Glomerular endothelial cell (primary cell): ENCODE measurements around the gene CARD9. TPM values are rescaled to one million over a fixed set of nuclear protein-coding genes. Genes with fewer than 3 reads are reported as not detected.
"Not testable (repeated sequence)": the region's sequence is repeated elsewhere in the genome, so short reads cannot be mapped to it uniquely, and the experiment has no call there.

ENCODE experiments used
- DNase-seq: peaks from one replicate; pipeline ENCODE4 v3.0.0-alpha.2; 2011; ENCODE audit warnings: low read depth, low spot score; ENCODE audit errors: extremely low read depth
- total RNA-seq: library from RNA; depleted of rRNA; stranded (reverse); fragments of >200 nt; gene quantifications from 2 replicates; pipeline ENCODE4 v1.2.3, GENCODE V29; 2015

Gene CARD9
- total RNA-seq, 1 donor from 2014 or later: 0.23 TPM

DNA sequence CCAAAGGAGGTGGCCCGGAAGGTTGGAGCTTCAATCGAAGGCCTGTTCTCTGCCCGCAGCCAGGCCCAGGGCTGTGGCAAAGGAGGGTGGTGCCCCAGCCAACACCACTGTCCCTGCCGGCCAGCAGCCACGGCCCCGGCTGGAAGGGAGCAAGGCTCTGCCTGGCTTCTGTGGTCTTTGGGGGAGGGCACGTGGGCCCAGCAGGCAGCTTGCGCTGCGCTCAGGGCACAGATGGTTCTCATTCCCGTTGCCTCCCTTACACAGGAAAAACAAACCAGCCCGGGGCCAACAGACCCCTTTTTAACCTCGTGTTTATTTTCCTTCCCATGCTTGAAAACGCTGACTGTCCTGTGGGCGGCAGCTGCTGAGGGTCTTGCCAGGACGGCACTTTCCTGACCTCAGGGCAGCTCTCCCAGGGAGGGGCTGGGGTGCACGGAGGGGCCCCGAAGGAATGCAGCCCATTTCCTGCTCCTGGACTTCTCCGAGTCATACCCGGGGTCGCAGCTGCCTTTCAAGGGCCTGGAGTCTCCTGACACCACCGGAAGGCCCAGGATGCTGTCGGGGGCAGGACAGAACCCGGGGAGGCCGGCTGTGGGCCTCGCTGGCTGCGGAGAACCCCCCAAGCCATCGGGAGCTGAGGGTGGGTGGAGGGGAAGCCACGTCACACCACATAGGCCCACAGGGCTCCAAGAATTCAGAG is 47.3 kb downstream of the CARD9 start:
- DNase-seq: no peak

DNA sequence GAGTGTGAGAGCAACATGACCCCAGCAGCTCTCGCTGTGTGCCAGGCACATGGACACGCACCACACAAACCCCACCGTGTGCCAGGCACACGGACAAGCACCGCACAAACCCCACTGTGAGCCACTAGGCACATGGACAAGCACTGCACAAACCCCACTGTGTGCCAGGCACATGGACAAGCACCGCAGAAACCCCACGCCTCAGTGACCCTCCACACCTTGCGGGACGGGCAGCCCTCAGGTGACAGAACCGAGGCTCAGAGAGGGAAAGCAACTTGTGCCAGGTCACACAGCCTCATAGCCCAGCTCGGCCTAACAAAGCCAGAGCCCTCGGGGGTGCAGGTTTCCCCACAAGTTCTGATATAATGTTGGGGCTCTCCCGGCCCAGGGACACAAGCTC is 48.1 kb downstream of the CARD9 start:
- no peak for DNase-seq

DNA sequence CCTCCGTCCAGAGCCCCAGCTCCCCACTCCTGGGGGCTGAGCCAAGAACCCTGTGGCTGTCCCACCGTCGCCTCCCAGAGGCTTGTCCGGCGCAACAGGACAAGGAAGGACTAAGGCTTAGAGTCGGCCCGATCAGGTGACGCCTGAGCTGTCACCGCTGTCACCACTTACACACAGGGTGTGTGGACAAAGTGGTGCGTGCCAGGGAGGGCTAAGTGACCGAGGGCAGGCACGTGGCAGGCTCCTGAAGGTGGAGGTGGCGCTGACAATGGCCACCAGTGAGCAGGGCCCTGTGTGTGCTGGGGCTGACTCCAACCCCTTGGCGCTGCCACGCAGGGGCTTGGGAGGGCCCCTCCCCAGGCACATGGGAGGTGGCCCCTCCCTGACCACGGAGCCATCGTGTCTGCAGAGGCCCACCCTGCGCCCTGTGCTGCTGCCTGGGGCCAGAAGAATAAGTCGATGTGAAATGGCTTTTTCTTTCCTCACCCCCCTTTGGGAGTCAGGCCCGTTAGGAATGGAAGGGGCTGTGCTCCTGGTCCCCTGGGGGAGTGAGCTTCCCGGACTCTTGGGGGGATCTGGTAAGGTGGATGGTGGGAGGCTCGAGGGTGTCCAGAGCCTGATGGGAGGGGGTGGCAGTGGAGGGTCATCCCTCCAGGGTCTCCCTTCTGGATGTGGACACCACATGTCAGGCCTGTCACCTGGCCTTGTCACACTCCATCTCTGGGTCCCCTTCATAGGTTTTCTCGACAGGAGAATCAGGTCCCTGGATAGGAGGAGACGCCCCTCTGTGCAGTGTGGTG is 48.8 kb downstream of the CARD9 start:
- no peak for DNase-seq

DNA sequence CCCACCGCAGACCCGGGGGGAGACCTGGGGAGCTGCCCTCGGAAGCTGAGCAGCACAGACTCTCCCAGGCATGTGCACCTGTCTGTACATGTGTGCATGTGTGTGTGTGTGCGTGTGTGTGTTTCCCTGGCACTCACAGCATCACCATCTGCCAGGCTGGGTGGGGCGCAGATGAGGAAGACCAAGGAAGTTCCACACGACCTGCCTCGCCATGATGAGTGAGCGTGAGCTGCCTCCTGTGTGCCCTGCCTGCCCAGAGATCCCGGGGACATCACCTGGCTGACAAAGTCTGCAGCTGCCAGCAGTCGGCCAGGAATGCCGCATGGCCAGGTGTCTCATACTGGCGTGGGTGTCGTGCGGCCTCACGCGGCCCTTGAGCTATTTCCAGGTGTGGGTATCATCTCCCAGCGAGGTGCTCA is 50.1 kb downstream of the CARD9 start:
- no peak for DNase-seq

DNA sequence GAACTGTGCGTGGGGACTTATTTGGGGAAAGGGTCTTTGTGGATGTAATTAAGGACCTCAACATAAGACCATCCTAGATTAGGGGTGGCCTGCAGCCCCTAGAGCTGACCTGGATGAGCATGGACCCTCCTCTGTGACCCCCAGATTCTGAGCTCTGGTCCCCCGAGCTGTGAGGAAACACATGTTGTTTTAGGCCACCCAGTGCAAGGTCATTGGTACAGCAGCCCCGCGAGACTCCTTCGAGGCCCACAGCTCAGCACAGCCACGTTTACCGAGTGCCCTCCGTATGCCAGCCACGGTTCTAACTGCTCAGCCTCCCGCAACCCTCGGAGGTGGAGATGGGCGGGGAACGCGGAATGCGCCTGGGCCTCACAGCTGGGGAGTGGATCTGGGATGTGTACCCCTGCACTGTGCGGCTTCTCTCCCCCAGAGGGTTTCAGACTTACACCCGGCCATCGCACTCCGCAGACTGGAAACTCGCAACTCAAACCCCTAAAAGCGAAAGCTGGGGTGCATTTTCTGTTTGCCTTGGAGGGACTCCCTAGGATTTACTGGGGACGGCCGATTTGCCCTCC is 50.6 kb downstream of the CARD9 start:
- no peak for DNase-seq

DNA sequence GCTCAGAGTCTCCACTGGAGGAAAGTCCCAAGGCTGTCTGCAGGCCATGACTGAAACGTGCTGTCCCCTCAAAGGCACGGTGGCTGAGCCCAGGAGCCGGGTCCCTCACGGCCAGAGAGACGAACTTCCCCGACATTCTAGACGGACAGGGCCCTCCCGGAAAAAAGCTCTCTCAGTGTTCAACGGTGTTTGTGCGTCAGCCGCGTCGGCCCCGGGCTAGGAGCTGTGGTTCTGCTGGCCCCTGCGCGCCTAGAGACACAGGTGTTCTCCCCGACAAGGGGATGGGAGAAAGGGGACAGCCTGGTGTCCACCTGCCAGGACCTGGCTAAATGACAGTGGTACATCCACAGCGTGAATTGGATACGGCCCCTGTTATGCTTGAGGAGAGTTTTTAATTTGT is 51.9 kb downstream of the CARD9 start:
- DNase-seq: no peak

DNA sequence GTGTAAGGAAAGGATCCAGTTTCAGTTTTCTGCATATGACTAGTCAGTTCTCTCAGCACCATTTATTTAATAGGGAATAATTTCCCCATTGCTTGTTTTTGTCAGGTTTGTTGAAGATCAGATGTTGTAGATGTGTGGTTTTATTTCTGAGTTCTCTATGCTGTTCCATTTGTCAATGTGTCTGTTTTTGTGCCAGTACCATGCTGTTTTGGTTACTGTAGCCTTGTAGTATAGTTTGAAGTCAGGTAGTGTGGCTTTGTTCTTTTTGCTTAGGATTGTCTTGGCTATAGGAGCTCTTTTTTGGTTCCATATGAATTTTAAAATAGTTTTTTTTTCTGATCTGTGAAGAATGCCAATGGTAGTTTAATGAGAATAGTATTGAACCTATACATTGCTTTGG is 52.5 kb downstream of the CARD9 start:
- DNase-seq: not testable (repeated sequence)

DNA sequence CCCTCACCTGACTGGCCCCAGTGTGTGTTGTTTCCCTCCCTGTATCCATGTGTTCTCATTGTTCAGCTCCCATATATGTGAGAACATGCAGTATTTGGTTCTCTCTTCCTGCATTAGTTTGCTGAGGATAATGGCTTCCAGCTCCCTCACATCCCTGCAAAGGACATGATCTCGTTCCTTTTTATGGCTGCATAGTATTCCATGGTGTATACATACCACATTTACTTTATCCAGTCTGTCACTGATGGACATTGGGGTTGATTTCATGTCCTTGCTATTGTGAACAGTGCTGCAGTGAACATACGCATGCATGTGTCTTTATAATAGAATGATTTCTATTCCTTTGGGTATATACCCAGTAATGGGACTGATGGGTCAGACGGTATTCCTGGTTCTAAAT is 53.5 kb downstream of the CARD9 start:
- not testable (repeated sequence) for DNase-seq

DNA sequence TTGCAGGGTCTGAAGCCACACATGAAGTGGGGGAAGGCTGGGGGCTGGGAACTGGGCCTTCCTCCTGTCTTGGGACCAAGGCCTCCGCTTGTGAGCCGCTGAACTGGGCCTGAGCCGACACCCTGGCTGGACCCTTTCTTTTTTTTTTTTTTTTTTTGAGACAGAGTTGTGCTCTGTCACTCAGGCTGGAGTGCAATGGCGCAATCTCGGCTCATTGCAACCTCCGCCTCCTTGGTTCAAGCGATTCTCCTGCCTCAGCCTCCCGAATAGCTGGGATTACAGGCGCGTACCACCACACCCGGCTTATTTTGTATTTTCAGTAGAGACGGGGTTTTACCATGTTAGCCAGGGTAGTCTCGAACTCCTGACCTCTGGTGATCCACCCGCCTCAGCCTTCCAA is 54.2 kb downstream of the CARD9 start:
- DNase-seq: not testable (repeated sequence)

DNA sequence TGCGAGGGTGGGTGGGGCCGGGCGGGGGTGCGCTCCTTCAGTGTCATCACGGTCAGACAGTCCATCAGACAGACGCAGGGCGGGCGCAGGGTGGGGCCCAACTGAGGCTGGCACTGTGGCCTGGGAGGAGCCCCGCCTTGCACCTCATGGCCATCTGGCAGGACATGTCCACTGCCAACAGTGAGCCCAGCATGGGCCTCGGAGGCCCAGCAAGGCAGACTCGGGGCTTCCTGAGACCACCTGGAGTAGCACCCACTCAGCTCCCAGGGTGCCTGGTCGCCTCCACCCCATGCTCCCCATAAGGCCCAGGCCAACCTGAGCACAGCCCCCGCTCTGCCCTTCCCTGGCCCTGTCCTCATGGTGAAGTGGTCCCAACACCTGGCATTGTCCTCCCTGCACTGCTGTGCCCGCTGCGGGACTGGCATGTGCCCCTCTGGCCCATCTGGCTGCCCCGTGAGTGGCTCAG is 54.7 kb downstream of the CARD9 start:
- DNase-seq: no peak

DNA sequence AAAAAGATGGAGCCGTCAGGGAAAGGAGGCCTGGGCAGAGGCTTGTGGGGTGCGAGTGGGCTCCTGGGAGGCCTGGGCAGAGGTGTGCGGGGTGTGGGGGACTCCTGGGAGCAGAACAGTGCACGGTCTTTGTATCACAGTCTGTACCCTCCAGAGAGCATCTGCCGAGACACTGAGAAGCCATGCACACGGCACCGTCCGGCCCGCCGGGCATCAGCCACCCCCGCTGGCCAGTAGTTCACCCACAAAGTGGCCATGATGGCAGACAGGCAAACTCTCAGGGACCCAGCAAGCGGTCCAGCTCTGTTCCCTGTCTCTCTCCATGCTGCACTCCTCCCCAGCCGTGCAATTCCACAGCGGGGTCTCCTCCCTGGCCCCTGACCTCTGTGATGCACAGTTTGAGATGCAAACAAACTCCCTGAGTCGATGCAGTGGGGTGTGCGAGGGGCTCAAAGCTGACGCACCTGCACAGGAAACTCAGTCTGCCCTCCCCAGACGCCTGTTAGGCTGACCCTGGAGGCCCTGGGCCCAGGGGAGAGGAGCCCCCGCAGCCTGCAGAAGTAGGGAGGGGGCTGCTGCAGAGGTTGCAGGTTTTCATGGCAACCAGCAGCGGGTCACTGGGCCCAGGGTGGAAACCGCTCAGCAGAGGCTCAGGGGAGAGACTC is 55.2 kb downstream of the CARD9 start:
- DNase-seq: no peak

DNA sequence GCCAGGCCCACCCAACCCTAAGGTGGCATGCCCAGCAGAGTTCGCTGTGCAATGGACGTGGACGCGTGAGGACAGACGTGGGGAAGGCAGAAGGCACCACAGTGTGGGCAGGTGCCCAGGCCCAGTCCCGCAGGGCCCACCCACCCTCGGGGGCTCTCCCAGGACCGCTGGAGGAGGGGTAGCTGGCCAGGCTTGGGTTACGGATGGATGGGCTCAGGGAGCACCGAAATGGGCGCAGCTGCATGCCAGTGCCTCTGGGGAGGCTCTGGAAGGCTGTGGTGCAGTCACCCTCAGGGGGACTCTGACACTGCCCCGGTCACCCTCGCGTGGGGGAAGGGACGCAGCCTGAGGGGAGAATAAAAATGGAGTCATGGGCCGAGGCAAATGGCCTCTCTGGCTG is 55.8 kb downstream of the CARD9 start:
- no peak for DNase-seq

DNA sequence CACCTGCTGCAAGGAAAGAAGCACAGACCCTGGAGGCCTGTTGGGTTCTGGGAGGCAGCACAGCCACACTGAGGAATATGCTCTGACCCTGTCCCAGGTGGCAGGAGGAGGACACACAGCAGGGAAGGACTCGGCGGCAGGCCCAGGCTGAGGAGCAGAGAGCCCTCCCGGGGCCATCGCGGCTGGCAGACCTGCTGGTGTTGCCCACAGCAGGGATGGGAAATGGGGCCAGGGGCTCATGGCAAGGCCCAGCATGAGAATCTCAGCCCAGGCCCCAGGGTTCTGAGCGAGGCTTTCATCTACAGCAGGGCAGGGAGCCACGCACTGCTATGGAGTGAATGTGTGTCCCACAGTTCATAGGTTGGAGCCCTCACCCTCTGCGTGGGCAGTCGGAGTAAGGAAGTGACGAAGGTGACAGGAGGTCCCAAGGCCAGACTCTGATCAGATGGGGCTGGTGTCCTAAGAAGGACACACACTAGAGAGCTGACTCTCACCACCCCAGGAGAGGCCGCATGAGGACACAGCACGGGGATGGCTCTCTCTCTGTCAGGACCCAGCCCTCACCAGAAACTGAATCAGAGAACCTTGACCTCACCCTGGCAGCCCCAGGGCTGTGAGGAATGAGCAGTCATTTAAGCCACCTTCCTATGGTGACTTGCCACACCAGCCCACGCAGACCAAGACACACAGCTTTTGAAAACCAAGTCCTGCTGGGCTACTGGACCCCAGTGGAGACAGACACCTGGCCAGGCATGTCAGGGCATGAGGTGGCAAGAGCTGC is 56.4 kb downstream of the CARD9 start:
- DNase-seq: no peak

DNA sequence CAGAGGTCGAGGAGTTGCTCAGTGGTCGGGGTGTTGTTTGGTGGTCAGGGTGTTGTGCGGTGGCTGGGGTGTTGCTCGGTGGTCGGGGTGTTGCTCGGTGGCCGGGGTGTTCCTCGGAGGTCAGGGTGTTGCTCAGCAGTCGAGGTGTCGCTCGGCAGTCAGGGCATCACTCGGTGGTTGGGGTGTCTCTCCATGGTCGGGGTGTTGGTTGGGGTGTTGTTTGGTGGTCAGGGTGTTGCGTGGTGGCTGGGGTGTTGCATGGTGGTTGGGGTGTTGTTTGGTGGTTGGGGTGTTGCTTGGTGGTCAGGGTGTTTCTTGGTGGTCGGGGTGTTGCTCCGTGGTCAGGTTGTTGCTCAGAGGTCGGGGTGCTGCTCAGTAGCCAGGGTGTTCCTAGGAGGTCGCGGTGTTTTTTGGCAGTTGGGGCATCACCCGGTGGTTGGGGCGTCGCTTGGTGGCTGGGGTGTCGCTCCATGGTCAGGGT is 57.2 kb downstream of the CARD9 start:
- no peak for DNase-seq

DNA sequence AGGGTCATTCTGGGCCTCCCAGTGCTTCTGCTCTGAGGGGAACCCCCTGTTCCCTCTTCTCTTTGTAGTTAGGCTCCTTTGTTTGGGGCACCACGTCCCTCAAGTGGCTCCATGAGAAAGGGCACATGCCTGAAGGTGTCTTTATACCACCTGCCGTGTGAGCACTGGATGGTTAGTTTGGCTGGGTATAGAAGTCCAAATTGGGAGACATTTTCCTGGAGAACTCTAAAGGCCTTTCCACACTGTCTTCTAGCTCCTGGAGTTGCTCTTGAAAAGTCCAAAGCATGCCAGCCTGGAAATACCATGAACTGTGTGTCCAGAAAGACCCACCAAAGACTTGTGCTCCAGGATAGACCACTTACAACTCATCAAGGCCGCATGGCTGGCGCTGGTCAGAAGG is 58.5 kb downstream of the CARD9 start:
- DNase-seq: no peak

DNA sequence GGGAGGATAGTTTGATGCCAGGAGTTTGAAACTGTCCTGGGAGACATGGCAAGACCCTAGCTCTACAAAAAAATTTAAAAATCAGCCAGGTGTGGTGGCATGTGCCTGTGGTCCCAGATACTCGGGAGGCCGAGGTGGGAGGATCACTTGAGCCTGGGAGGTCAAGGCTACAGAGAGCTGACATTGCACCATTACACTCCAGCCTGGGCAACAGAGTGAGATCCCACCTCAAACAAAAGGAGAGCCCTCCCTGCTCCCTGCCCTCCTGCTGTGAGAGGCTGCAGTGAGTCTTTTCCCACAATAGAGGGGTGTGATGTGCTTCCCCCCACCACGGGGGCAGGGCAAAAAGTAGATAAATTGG is 59.4 kb downstream of the CARD9 start:
- DNase-seq: no peak
